DMS114 treated with DMSO at 0.1 percent for 48 hours (cell line): ENCODE measurements around the gene ADGRB2.

Source experiments
- DNase-seq: peaks from one replicate; lab custom pipeline; 2025; ENCODE audit not compliant: unreplicated experiment; lab: John Stamatoyannopoulos, UW

Gene ADGRB2

GRCh38 chr1:31703431-31704270 lies 60.5 kb downstream of the ADGRB2 start, which contains the start of gene COL16A1:
COL16A1 (minus strand) TSS chr1:31704017; CDS start chr1:31702193, 1,824 bp downstream.
- DNase-seq: no peak

GRCh38 chr1:31702836-31703404 lies 61.2 kb downstream of the ADGRB2 start:
- no peak for DNase-seq

- DNase-seq: no peak
Observed at GRCh38 chr1:31701091-31701736, 62.9 kb downstream of the ADGRB2 start.

- no peak for DNase-seq
Observed at GRCh38 chr1:31700468-31701090, 63.6 kb downstream of the ADGRB2 start.

- no peak for DNase-seq
Observed at GRCh38 chr1:31699341-31699891, 64.7 kb downstream of the ADGRB2 start.

- no peak for DNase-seq
Observed at GRCh38 chr1:31697369-31697984, 66.7 kb downstream of the ADGRB2 start.

GRCh38 chr1:31696242-31696641 lies 67.9 kb downstream of the ADGRB2 start:
- no peak for DNase-seq

GRCh38 chr1:31695327-31695726 lies 68.8 kb downstream of the ADGRB2 start:
- DNase-seq: no peak

GRCh38 chr1:31694964-31695313 lies 69.2 kb downstream of the ADGRB2 start:
- DNase-seq: no peak

GRCh38 chr1:31694069-31694963 lies 69.8 kb downstream of the ADGRB2 start:
- DNase-seq: no peak

- DNase-seq: no peak
Observed at GRCh38 chr1:31693231-31693630, 70.9 kb downstream of the ADGRB2 start.

- no peak for DNase-seq
Observed at GRCh38 chr1:31691951-31692350, 72.2 kb downstream of the ADGRB2 start.

- DNase-seq: no peak
Observed at GRCh38 chr1:31691446-31691845, 72.7 kb downstream of the ADGRB2 start.

- DNase-seq: no peak
Observed at GRCh38 chr1:31690921-31691320, 73.2 kb downstream of the ADGRB2 start.

GRCh38 chr1:31689854-31690253 lies 74.3 kb downstream of the ADGRB2 start:
- no peak for DNase-seq

- no peak for DNase-seq
Observed at GRCh38 chr1:31689379-31689778, 74.8 kb downstream of the ADGRB2 start.

GRCh38 chr1:31688233-31688918 lies 75.8 kb downstream of the ADGRB2 start:
- DNase-seq: no peak

GRCh38 chr1:31687601-31688000 lies 76.5 kb downstream of the ADGRB2 start:
- no peak for DNase-seq

GRCh38 chr1:31685795-31686194 lies 78.3 kb downstream of the ADGRB2 start:
- no peak for DNase-seq
